ENCODE measurements around the gene RAB3GAP1. TPM values are rescaled to one million over a fixed set of nuclear protein-coding genes. Genes with fewer than 3 reads are reported as not detected.

RAB3GAP1 gene
- total and polyA plus RNA-seq, 12 donors = 17.5 to 64.2 (median 50.9) TPM

DNA sequence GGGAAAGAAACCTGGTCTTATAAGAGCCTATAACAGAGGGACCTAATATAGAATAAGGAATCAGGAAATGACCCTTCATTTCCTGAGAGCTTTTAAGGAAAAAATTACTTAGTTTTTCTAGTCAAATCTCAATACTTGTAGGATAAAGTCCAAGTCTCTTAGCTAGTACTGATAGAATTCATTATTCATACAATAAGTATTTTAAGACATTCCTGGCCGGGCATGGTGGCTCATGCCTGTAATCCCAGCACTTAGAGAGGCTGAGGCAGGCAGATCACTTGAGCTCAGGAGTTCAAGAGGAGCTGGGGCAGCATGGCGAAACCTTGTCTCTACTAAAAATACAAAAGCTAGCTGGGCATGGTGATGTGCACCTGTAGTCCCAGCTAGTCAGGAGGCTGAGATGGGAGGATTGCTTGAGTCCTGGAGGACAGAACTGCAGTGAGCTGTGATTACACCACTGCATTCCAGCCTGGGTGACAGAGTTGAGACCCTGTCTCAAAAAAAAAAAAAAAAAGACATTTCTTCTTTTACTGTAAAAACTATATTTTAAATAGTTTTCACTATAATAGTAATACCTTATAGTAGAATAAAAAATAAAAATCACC is 3.2 kb downstream of the RAB3GAP1 start:
- 38 to 59% methylated on average over 2 of the region's 2 CpGs for WGBS, 2 donors
- Histone ChIP-seq H3K36me3 (peaks cover 0 to 25% (median 1%) of the 10 kb centered on the region in 9 donors), H3K27me3 (no peaks in the 10 kb centered on the region), H3K27ac (peak overlapping the region in 5 of 10 donors; percentile 1 to 22 (median 13)), H3K4me1 (peaks cover 3 to 72% (median 40%) of the 10 kb centered on the region in 9 donors), H3K4me3 (no peak overlapping the region), H3K9me3 (no peaks in the 10 kb centered on the region)
- ATAC-seq (no peak), DNase-seq (no peak)
- TF ChIP-seq, protein P1, sequence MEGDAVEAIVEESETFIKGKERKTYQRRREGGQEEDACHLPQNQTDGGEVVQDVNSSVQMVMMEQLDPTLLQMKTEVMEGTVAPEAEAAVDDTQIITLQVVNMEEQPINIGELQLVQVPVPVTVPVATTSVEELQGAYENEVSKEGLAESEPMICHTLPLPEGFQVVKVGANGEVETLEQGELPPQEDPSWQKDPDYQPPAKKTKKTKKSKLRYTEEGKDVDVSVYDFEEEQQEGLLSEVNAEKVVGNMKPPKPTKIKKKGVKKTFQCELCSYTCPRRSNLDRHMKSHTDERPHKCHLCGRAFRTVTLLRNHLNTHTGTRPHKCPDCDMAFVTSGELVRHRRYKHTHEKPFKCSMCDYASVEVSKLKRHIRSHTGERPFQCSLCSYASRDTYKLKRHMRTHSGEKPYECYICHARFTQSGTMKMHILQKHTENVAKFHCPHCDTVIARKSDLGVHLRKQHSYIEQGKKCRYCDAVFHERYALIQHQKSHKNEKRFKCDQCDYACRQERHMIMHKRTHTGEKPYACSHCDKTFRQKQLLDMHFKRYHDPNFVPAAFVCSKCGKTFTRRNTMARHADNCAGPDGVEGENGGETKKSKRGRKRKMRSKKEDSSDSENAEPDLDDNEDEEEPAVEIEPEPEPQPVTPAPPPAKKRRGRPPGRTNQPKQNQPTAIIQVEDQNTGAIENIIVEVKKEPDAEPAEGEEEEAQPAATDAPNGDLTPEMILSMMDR (IDR thresholded peaks at IDR 0.05) = no peak
- intact Hi-C loops (cut with DNase I) = loop anchor here in 1 of 10 donors (10.0 kb wide), 1 partner anchor 60 kb away; no protein-coding TSS in a partner anchor

DNA sequence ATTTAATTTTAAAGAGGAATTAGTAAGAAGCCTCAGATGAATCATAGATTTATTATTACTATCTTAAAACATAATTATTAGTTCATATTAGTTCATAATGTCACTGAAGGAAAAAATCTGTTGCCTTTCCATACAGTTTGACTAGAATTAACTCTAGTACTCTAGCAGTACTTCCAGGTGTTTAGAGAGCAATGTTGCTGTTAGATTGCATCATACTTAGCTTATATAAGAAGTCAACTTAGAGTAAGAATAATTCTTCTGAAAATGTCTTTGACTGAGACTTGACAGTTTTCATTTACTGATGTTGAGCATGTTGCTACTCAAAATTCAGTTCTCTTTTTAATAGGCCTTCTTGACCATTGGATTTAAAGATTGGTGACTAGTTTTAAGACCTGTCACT is 4.7 kb downstream of the RAB3GAP1 start:
- intact Hi-C loops (cut with DNase I) = loop anchor here in 1 of 10 donors (10.0 kb wide), 1 partner anchor 58 kb away; no protein-coding TSS in a partner anchor
- no peaks in the 10 kb centered on the region for H3K27me3 ChIP-seq
- H3K9me3 ChIP-seq = no peaks in the 10 kb centered on the region
- no peak overlapping the region for H3K4me3 ChIP-seq
- TF ChIP-seq, protein P1 (IDR thresholded peaks at IDR 0.05) = no peak
- H3K4me1 ChIP-seq = peaks cover 3 to 68% (median 40%) of the 10 kb centered on the region in 9 donors
- H3K27ac ChIP-seq = no peak overlapping the region
- no peak for ATAC-seq
- no peak for DNase-seq
- H3K36me3 ChIP-seq = peaks cover 0 to 40% (median 16%) of the 10 kb centered on the region in 9 donors

DNA sequence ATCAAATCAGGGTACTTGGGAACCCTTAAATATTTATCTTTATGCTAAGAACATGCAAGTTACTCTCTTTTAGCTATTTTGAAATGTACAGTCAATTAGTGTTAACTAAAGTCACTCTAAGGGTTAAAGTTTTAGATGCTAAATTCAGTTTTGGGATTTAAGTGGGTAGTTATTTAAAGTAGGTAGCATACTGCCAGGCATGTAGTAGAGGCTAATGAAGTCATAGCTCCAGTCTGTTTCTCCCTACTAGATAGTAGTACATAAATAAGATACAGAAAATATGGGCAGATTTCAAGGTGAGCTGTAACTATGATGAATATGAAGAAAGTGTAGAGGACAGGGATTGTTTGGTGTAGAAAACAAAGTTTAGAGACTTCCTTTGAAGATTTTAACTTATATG is 7.5 kb downstream of the RAB3GAP1 start:
- DNase-seq (no peak), ATAC-seq (peak in 6 of 8 donors; percentile 56 to 86 (median 64))
- intact Hi-C loops (cut with DNase I) = loop anchor here in 1 of 10 donors (10.0 kb wide), 1 partner anchor 55 kb away; no protein-coding TSS in a partner anchor
- H3K4me3 ChIP-seq = no peak overlapping the region
- H3K36me3 ChIP-seq = peaks cover 0 to 55% (median 19%) of the 10 kb centered on the region in 9 donors
- peak overlapping the region in 2 of 10 donors; percentile 41 to 52 for H3K27ac ChIP-seq
- peaks cover 0 to 58% (median 31%) of the 10 kb centered on the region in 9 donors for H3K4me1 ChIP-seq
- H3K9me3 ChIP-seq = peaks cover 0 to 10% (median 0%) of the 10 kb centered on the region in 11 donors
- no peaks in the 10 kb centered on the region for H3K27me3 ChIP-seq
- TF ChIP-seq, protein P1 (IDR thresholded peaks at IDR 0.05) = no peak

DNA sequence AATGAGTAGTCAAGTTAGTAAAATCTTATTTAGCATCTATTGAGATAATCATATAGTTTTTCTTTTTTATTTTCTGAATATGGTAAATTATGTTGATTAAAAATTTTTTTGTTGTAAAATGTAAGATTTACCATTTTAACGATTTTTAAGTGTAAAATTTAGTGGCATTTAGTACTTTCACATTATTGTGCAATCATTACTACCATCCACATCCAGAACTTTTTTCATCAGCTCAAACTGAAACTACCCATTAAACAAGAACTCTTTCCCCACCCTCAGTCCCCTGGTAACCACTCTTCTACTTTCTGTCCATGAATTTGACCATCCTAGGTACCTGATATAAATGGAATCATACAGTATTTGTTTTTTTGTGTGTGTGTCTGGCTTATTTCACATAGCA is 11.1 kb downstream of the RAB3GAP1 start:
- Histone ChIP-seq H3K27me3 (no peaks in the 10 kb centered on the region), H3K4me1 (peaks cover 0 to 40% (median 11%) of the 10 kb centered on the region in 9 donors), H3K4me3 (no peak overlapping the region), H3K36me3 (peaks cover 0 to 47% (median 19%) of the 10 kb centered on the region in 9 donors), H3K27ac (no peak overlapping the region), H3K9me3 (peaks cover 0 to 10% (median 0%) of the 10 kb centered on the region in 11 donors)
- DNase-seq = no peak
- ATAC-seq = no peak
- intact Hi-C loops (cut with DNase I) = no loop called here
- TF ChIP-seq, protein P1 (IDR thresholded peaks at IDR 0.05) = no peak
- WGBS, 2 donors = 91 to 95% methylated on average over 1 of the region's 1 CpG

All from heart right ventricle (tissue), 16 donors.